Fibroblast of pulmonary artery (primary cell): ENCODE data around the gene CGNL1.

Experiments used
- DNase-seq: peaks from one replicate; pipeline ENCODE4 v3.0.0-alpha.2; 2010; ENCODE audit warnings: low read depth
- H3K4me3 ChIP-seq: replicated peaks from 2 replicates; pipeline ENCODE4 v1.5.1; 2011; ENCODE audit warnings: low read depth, mild to moderate bottlenecking, control low read depth, low read length, moderate library complexity
- CTCF ChIP-seq: IDR thresholded peaks from 2 replicates; pipeline ENCODE4 v1.5.1; 2011; ENCODE audit warnings: mild to moderate bottlenecking, control low read depth, low read length, inconsistent platforms; ENCODE audit errors: missing control alignments

Gene CGNL1

GRCh38 chr15:57496594-57496945, 120.3 kb downstream of the CGNL1 start:
- no peak for DNase-seq

GRCh38 chr15:57496946-57497869, 120.9 kb downstream of the CGNL1 start:
- no peak for TF ChIP-seq CTCF
- no peak overlapping the region for H3K4me3 ChIP-seq

More at GRCh38 chr15:57496594-57496945, 120.3 kb downstream of the CGNL1 start:
- no peak overlapping the region for H3K4me3 ChIP-seq
- TF ChIP-seq CTCF = no peak

GRCh38 chr15:57500256-57500655, 124.0 kb downstream of the CGNL1 start:
- no peak for TF ChIP-seq CTCF
- no peak for DNase-seq
- H3K4me3 ChIP-seq = no peak overlapping the region

More at GRCh38 chr15:57496946-57497869, 120.9 kb downstream of the CGNL1 start:
- DNase-seq = no peak

GRCh38 chr15:57500979-57501576, 124.8 kb downstream of the CGNL1 start:
- no peak for TF ChIP-seq CTCF
- DNase-seq = peak; percentile 19
- H3K4me3 ChIP-seq = no peak overlapping the region

GRCh38 chr15:57502116-57502515, 125.8 kb downstream of the CGNL1 start:
- TF ChIP-seq CTCF = no peak
- no peak overlapping the region for H3K4me3 ChIP-seq
- peak; percentile 42 for DNase-seq

GRCh38 chr15:57503051-57503702, 126.9 kb downstream of the CGNL1 start:
- H3K4me3 ChIP-seq = no peak overlapping the region
- TF ChIP-seq CTCF = peak; percentile 24
- no peak for DNase-seq
